SU-DHL-6 (cell line): ENCODE results near the gene ARL4D.

Experiments used
- CTCF ChIP-seq: fragments of 200-600 bp; sonication (generic); IDR thresholded peaks from one replicate; pipeline ENCODE4 v1.5.1; 2017; ENCODE audit warnings: antibody characterized with exemption, mild to moderate bottlenecking, low read length, moderate library complexity; ENCODE audit not compliant: insufficient read depth, poor library complexity, severe bottlenecking
- EZH2phosphoT487 ChIP-seq: fragments of 200-600 bp; sonication (generic), shearing (Covaris generic); conservative IDR thresholded peaks from 2 replicates; pipeline ENCODE4 v1.6.1; 2018; ENCODE audit warnings: mild to moderate bottlenecking, antibody characterized with exemption, low read length, moderate library complexity, mixed read lengths

- TF ChIP-seq CTCF (no peak), EZH2phosphoT487 (no peak)
These were observed 25.1 kb downstream of the ARL4D start for GRCh38 chr17:43423777-43424455.
